ENCODE measurements around the gene NDFIP2. TPM values are rescaled to one million over a fixed set of nuclear protein-coding genes. Genes with fewer than 3 reads are reported as not detected.

NDFIP2 gene
- total RNA-seq, 1 donor from 2014 or later: 34.1 TPM

- Histone ChIP-seq H3K36me3 (peaks cover 22% of the 10 kb centered on the region), H3K27me3 (no peaks in the 10 kb centered on the region), H3K4me1 (peaks cover 3% of the 10 kb centered on the region), H3K4me3 (no peak overlapping the region), H3K9me3 (no peaks in the 10 kb centered on the region), H3K27ac (no peak overlapping the region)
- ATAC-seq (no peak), DNase-seq (no peak)
- no peak for TF ChIP-seq CTCF (IDR thresholded peaks at IDR 0.05)
- intact Hi-C loops (cut with DNase I): no loop called here
These were observed 47.8 kb downstream of the NDFIP2 start for GRCh38 chr13:79528759-79529191.

- H3K4me3 ChIP-seq: no peak overlapping the region
- H3K36me3 ChIP-seq: peaks cover 11% of the 10 kb centered on the region
- DNase-seq (no peak), ATAC-seq (no peak)
- TF ChIP-seq CTCF (IDR thresholded peaks at IDR 0.05): no peak
- no peaks in the 10 kb centered on the region for H3K9me3 ChIP-seq
- H3K27me3 ChIP-seq: no peaks in the 10 kb centered on the region
- no peak overlapping the region for H3K27ac ChIP-seq
- intact Hi-C loops (cut with DNase I): no loop called here
- peaks cover 3% of the 10 kb centered on the region for H3K4me1 ChIP-seq
These were observed 48.9 kb downstream of the NDFIP2 start for GRCh38 chr13:79529817-79530216.

- H3K4me1 ChIP-seq: no peaks in the 10 kb centered on the region
- no peak overlapping the region for H3K27ac ChIP-seq
- no peak for DNase-seq
- peaks cover 9% of the 10 kb centered on the region for H3K36me3 ChIP-seq
- ATAC-seq: no peak
- H3K27me3 ChIP-seq: no peaks in the 10 kb centered on the region
- TF ChIP-seq CTCF (IDR thresholded peaks at IDR 0.05): no peak
- H3K4me3 ChIP-seq: no peak overlapping the region
- intact Hi-C loops (cut with DNase I): no loop called here
- no peaks in the 10 kb centered on the region for H3K9me3 ChIP-seq
These were observed 49.3 kb downstream of the NDFIP2 start for GRCh38 chr13:79530270-79530669.

GRCh38 chr13:79531542-79532254 lies 50.7 kb downstream of the NDFIP2 start:
- DNase-seq (no peak), ATAC-seq (no peak)
- no peak for TF ChIP-seq CTCF (IDR thresholded peaks at IDR 0.05)
- no peaks in the 10 kb centered on the region for H3K9me3 ChIP-seq
- H3K4me3 ChIP-seq: no peak overlapping the region
- no peaks in the 10 kb centered on the region for H3K27me3 ChIP-seq
- intact Hi-C loops (cut with DNase I): no loop called here
- H3K4me1 ChIP-seq: no peaks in the 10 kb centered on the region
- H3K36me3 ChIP-seq: peaks cover 6% of the 10 kb centered on the region
- H3K27ac ChIP-seq: no peak overlapping the region

GRCh38 chr13:79532576-79532975 lies 51.6 kb downstream of the NDFIP2 start:
- TF ChIP-seq CTCF (IDR thresholded peaks at IDR 0.05): no peak
- intact Hi-C loops (cut with DNase I): no loop called here
- Histone ChIP-seq H3K36me3 (peaks cover 2% of the 10 kb centered on the region), H3K27ac (no peak overlapping the region), H3K27me3 (no peaks in the 10 kb centered on the region), H3K9me3 (no peaks in the 10 kb centered on the region), H3K4me1 (no peaks in the 10 kb centered on the region), H3K4me3 (no peak overlapping the region)
- DNase-seq (no peak), ATAC-seq (no peak)

Data from upper lobe of right lung (tissue), 1 donor.